K562 (cell line): Measurements from ENCODE around the gene CRYBG3. TPM values are rescaled to one million over a fixed set of nuclear protein-coding genes. Genes with fewer than 3 reads are reported as not detected.

Experiments used
- ARHGAP35 ChIP-seq: fragments of 450-650 bp; IDR thresholded peaks from 2 replicates; pipeline ENCODE4 v1.6.1; 2018; ENCODE audit not compliant: partially characterized antibody
- BRF1 ChIP-seq: IDR thresholded peaks from 3 replicates; pipeline ENCODE4 v1.6.1; 2011; ENCODE audit warnings: borderline replicate concordance, mild to moderate bottlenecking; ENCODE audit not compliant: insufficient read length; ENCODE audit errors: extremely low read depth
- CCNT2 ChIP-seq: IDR thresholded peaks from 2 replicates; pipeline ENCODE4 v1.6.1; 2011; ENCODE audit warnings: borderline replicate concordance, low read depth, mild to moderate bottlenecking, moderate library complexity, mixed read lengths, low read length; ENCODE audit not compliant: insufficient read length; ENCODE audit errors: extremely low read depth
- CXXC5 ChIP-seq: fragments of 250-450 bp; sonication (Bioruptor Pico); IDR thresholded peaks from 2 replicates; pipeline ENCODE4 v1.8.0; 2022; ENCODE audit warnings: inconsistent platforms, mild to moderate bottlenecking, moderate library complexity
- DIDO1 ChIP-seq: fragments of 450-650 bp; IDR thresholded peaks from 2 replicates; pipeline ENCODE4 v1.6.1; 2016; ENCODE audit warnings: low read depth, missing biosample characterization, missing genetic modification characterization
- EZH2 ChIP-seq: IDR thresholded peaks from 2 replicates; pipeline ENCODE4 v1.6.1; 2012; ENCODE audit warnings: low read depth, mild to moderate bottlenecking, inconsistent platforms, low read length, borderline replicate concordance
- GMEB1 ChIP-seq: fragments of 250-450 bp; sonication (Bioruptor Pico); IDR thresholded peaks from 2 replicates; pipeline ENCODE4 v1.4.0; 2020; ENCODE audit warnings: mild to moderate bottlenecking
- HIVEP1 ChIP-seq: fragments of 250-450 bp; sonication (Bioruptor Pico); IDR thresholded peaks from 2 replicates; pipeline ENCODE4 v1.4.0; 2020; ENCODE audit warnings: mild to moderate bottlenecking
- HSF4 ChIP-seq: fragments of 250-450 bp; sonication (Bioruptor Pico); IDR thresholded peaks from 2 replicates; pipeline ENCODE4 v2.1.2; 2022; ENCODE audit warnings: mild to moderate bottlenecking, moderate library complexity, borderline replicate concordance
- RAD51 ChIP-seq: fragments of 450-650 bp; IDR thresholded peaks from 2 replicates; pipeline ENCODE4 v1.7.1; 2016; ENCODE audit warnings: low read depth, mild to moderate bottlenecking, borderline replicate concordance
- TAF7 ChIP-seq: fragments of 450-650 bp; IDR thresholded peaks from 2 replicates; pipeline ENCODE4 v1.6.1; 2016; ENCODE audit warnings: missing genetic modification characterization, missing compliant biosample characterization
- TCF3 ChIP-seq: sonication (generic); formaldehyde crosslinking; IDR thresholded peaks from 2 replicates; pipeline ENCODE4 v1.4.0; 2020; ENCODE audit warnings: mild to moderate bottlenecking, missing genetic modification reagents
- TEAD4 ChIP-seq, 2 experiments: sonication (generic) in 1 of 2; formaldehyde crosslinking in 1 of 2; IDR thresholded peaks; 2 replicates each; pipeline versions ENCODE4 v1.6.1 to v1.8.0; 2012 to 2022; ENCODE audit warnings: borderline replicate concordance in 1 of 2, inconsistent platforms in 1 of 2, low read length in 1 of 2, mild to moderate bottlenecking in 1 of 2, missing genetic modification reagents in 1 of 2
- ZBED1 ChIP-seq: IDR thresholded peaks from 2 replicates; pipeline ENCODE4 v1.6.1; 2014
- ZC3H8 ChIP-seq: fragments of 450-650 bp; IDR thresholded peaks from 2 replicates; pipeline ENCODE4 v1.6.1; 2017
- ZFP30 ChIP-seq: fragments of 250-450 bp; sonication (Bioruptor Pico); IDR thresholded peaks from 2 replicates; pipeline ENCODE4 v1.8.0; 2022; ENCODE audit warnings: moderate library complexity, mild to moderate bottlenecking, inconsistent platforms, borderline replicate concordance
- ZNF507 ChIP-seq: conservative IDR thresholded peaks from 2 replicates; pipeline ENCODE4 v1.6.1; 2017; ENCODE audit warnings: missing genetic modification characterization, missing compliant biosample characterization
- ZNF76 ChIP-seq: fragments of 250-450 bp; sonication (Bioruptor Pico); IDR thresholded peaks from 2 replicates; pipeline ENCODE4 v1.4.0; 2020; ENCODE audit warnings: mild to moderate bottlenecking, moderate library complexity, borderline replicate concordance
- polyA plus RNA-seq, 8 experiments: library from polyadenylated mRNA; depleted of rRNA in 4 of 8; stranded (reverse) in 5 of 8; unstranded in 3 of 8; fragments of >200 nt; fragmentation: Nextera tagmentation in 2 of 8; fragmentation: Illumina TruSeq in 1 of 8; extraction: Ambion mirVana in 2 of 8; extraction: Trizol in 1 of 8; gene quantifications; 2 replicates each; pipeline versions ENCODE4 v1.2.1 to v1.2.3, GENCODE V29; 2011 to 2014; ENCODE audit warnings: inconsistent platforms in 1 of 8, missing spikeins in 1 of 8
- total RNA-seq, 7 experiments: library from RNA; depleted of rRNA in 6 of 7; stranded (reverse); fragments of >200 nt in 6 of 7; fragmentation: Illumina TruSeq in 2 of 7; extraction: Trizol in 2 of 7; gene quantifications; 2 replicates each; pipeline versions ENCODE4 v1.2.1 to v1.2.3, GENCODE V29; 2011 to 2021; ENCODE audit warnings: low replicate concordance in 1 of 7
- TF ChIP-seq, protein P1 (sequence below): sonication (generic); formaldehyde crosslinking; IDR thresholded peaks from 2 replicates; pipeline ENCODE4 v1.8.1; 2023; ENCODE audit warnings: mild to moderate bottlenecking, missing genetic modification reagents
- TF ChIP-seq, protein P2 (sequence below): fragments of 450-650 bp; IDR thresholded peaks from one replicate; pipeline ENCODE4 v1.6.1; 2018; ENCODE audit warnings: mild to moderate bottlenecking, moderate library complexity; ENCODE audit not compliant: partially characterized antibody
- TF ChIP-seq, protein P3 (sequence below): fragments of 450-650 bp; formaldehyde crosslinking; IDR thresholded peaks from 2 replicates; pipeline ENCODE4 v1.4.0; 2022; ENCODE audit warnings: mild to moderate bottlenecking, moderate library complexity

Gene CRYBG3
- total and polyA plus RNA-seq, 9 of the 15 experiments (the other 6 are each of a cell fraction or from before 2014, with no cell fraction given), result 0.08 to 0.72 (median 0.18) TPM

GRCh38 chr3:97971679-97972567 is 150.1 kb downstream of the CRYBG3 start, which contains the start of gene RIOX2 (continued):
- peak; percentile 92 for TF ChIP-seq GMEB1
- TF ChIP-seq CCNT2, result no peak
- TF ChIP-seq DIDO1, result no peak
- no peak; the same call in 1 of the 2 replicates for TF ChIP-seq RAD51
- peak; percentile 79 for TF ChIP-seq CXXC5
- no peak for TF ChIP-seq ARHGAP35
- TF ChIP-seq ZBED1, result no peak
- no peak for TF ChIP-seq ZFP30 (CRISPR knock-in tag)
- TF ChIP-seq EZH2, result no peak
- TF ChIP-seq TCF3 (CRISPR knock-in tag), result no peak
- TF ChIP-seq, protein P1, sequence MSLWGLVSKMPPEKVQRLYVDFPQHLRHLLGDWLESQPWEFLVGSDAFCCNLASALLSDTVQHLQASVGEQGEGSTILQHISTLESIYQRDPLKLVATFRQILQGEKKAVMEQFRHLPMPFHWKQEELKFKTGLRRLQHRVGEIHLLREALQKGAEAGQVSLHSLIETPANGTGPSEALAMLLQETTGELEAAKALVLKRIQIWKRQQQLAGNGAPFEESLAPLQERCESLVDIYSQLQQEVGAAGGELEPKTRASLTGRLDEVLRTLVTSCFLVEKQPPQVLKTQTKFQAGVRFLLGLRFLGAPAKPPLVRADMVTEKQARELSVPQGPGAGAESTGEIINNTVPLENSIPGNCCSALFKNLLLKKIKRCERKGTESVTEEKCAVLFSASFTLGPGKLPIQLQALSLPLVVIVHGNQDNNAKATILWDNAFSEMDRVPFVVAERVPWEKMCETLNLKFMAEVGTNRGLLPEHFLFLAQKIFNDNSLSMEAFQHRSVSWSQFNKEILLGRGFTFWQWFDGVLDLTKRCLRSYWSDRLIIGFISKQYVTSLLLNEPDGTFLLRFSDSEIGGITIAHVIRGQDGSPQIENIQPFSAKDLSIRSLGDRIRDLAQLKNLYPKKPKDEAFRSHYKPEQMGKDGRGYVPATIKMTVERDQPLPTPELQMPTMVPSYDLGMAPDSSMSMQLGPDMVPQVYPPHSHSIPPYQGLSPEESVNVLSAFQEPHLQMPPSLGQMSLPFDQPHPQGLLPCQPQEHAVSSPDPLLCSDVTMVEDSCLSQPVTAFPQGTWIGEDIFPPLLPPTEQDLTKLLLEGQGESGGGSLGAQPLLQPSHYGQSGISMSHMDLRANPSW (CRISPR knock-in tag), result no peak
- TF ChIP-seq TAF7 (tag), result no peak
- no peak for TF ChIP-seq HSF4 (CRISPR knock-in tag)
- TF ChIP-seq ZC3H8, result no peak
- TF ChIP-seq BRF1, result no peak
- TF ChIP-seq TEAD4 (IDR thresholded peaks at IDR 0.05; ENCODE audit: low read length), result no peak; the same call in 1 of the 2 replicates
- no peak for TF ChIP-seq TEAD4 (CRISPR knock-in tag; IDR thresholded peaks at IDR 0.05; ENCODE audit: borderline replicate concordance)
- TF ChIP-seq, protein P2, sequence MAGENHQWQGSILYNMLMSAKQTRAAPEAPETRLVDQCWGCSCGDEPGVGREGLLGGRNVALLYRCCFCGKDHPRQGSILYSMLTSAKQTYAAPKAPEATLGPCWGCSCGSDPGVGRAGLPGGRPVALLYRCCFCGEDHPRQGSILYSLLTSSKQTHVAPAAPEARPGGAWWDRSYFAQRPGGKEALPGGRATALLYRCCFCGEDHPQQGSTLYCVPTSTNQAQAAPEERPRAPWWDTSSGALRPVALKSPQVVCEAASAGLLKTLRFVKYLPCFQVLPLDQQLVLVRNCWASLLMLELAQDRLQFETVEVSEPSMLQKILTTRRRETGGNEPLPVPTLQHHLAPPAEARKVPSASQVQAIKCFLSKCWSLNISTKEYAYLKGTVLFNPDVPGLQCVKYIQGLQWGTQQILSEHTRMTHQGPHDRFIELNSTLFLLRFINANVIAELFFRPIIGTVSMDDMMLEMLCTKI, result no peak
- TF ChIP-seq ZNF76 (CRISPR knock-in tag), result no peak
- TF ChIP-seq HIVEP1 (CRISPR knock-in tag), result no peak
- TF ChIP-seq, protein P3, sequence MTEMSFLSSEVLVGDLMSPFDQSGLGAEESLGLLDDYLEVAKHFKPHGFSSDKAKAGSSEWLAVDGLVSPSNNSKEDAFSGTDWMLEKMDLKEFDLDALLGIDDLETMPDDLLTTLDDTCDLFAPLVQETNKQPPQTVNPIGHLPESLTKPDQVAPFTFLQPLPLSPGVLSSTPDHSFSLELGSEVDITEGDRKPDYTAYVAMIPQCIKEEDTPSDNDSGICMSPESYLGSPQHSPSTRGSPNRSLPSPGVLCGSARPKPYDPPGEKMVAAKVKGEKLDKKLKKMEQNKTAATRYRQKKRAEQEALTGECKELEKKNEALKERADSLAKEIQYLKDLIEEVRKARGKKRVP (CRISPR knock-in tag), result no peak
- no peak for TF ChIP-seq ZNF507 (tag)
